Parathyroid adenoma (tissue), 2 donors: ENCODE data around the gene COPS8.

ENCODE experiments used
- H2AFZ ChIP-seq: fragments of 300-600 bp; sonication (generic); one replicate; pipeline ENCODE4 v1.7.0; 2017; ENCODE audit warnings: antibody characterized with exemption, mild to moderate bottlenecking
- H3K27ac ChIP-seq: fragments of 300-600 bp; sonication (generic); one replicate; pipeline ENCODE4 v1.7.0; 2017
- H3K27me3 ChIP-seq: fragments of 300-600 bp; sonication (generic); one replicate; pipeline ENCODE4 v1.7.0; 2017; ENCODE audit warnings: low read length; ENCODE audit not compliant: control insufficient read depth, insufficient read depth
- H3K36me3 ChIP-seq: fragments of 300-600 bp; sonication (generic); one replicate; pipeline ENCODE4 v1.7.0; 2017; ENCODE audit warnings: low read length; ENCODE audit not compliant: control insufficient read depth, insufficient read depth
- H3K4me1 ChIP-seq: fragments of 300-600 bp; sonication (generic); one replicate; pipeline ENCODE4 v1.7.0; 2017; ENCODE audit warnings: control low read depth
- H3K4me2 ChIP-seq: fragments of 300-600 bp; sonication (generic); one replicate; pipeline ENCODE4 v1.7.0; 2017; ENCODE audit warnings: low read length
- H3K4me3 ChIP-seq: fragments of 300-600 bp; sonication (generic); one replicate; pipeline ENCODE4 v1.7.0; 2017; ENCODE audit warnings: low read depth, low read length
- H3K79me2 ChIP-seq: fragments of 300-600 bp; sonication (generic); one replicate; pipeline ENCODE4 v1.7.0; 2017; ENCODE audit warnings: control low read depth
- H3K9ac ChIP-seq: fragments of 300-600 bp; sonication (generic); one replicate; pipeline ENCODE4 v1.7.0; 2017; ENCODE audit warnings: mild to moderate bottlenecking
- H3K9me3 ChIP-seq: fragments of 300-600 bp; sonication (generic); one replicate; pipeline ENCODE4 v1.7.0; 2017; ENCODE audit warnings: low read length; ENCODE audit not compliant: control insufficient read depth
- TF ChIP-seq, protein P1 (sequence below): fragments of 300-600 bp; sonication (generic); IDR thresholded peaks from one replicate; pipeline ENCODE4 v1.7.0; 2017; ENCODE audit warnings: antibody characterized with exemption, mild to moderate bottlenecking
- donor health status: primary hyperparathyroidism.

Gene COPS8

DNA sequence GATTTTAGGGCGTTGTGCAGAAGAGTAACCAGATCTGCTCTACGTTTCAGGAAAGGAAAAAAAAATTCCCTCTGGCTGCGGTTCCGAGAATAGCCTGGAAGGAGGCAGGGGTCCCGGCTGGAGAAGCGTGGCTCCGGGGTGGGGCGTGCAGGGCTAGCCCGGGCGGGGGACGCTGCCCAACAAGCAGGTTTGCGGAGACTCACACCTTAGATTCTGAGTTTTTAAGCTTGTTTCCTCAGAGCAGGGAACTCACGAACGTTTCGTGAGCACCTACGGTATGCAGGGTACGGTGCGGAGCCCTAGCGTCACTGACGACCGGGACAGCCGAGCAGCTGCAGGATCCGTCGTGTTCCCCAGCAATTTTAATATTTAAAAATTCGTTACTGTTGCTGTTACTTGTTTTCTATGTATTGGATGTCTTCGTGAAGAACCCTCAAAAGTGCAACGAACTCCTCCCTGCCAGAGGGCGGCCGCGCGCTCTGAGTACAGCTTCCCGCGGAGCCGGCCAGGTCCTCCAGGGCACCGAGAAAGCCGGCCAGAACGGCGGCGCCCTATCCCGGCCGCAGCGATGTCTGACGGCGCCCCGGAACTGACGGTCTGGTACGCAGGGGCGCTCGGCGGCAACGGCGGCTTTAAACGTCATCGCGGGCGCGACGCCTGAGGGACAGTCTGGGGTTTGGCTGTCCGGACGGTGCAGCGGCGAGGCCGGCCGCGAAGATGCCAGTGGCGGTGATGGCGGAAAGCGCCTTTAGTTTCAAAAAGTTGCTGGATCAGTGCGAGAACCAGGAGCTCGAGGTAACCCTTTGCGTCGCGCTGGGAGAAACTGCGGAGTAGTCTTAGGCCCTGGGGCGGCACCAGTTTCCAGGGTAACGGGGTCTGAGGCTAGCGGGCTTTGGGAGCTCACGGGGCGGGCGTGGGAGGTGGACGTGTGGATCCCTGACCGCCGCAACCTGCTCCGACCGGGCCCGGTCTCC lies at the start of gene COPS8:
COPS8 (plus strand) TSS at position 642 of the 974 bp plus-strand sequence; CDS start at position 718, 76 bp downstream.
- peak within 1 kb of the TSS; percentile 65 for H3K9ac ChIP-seq

DNA sequence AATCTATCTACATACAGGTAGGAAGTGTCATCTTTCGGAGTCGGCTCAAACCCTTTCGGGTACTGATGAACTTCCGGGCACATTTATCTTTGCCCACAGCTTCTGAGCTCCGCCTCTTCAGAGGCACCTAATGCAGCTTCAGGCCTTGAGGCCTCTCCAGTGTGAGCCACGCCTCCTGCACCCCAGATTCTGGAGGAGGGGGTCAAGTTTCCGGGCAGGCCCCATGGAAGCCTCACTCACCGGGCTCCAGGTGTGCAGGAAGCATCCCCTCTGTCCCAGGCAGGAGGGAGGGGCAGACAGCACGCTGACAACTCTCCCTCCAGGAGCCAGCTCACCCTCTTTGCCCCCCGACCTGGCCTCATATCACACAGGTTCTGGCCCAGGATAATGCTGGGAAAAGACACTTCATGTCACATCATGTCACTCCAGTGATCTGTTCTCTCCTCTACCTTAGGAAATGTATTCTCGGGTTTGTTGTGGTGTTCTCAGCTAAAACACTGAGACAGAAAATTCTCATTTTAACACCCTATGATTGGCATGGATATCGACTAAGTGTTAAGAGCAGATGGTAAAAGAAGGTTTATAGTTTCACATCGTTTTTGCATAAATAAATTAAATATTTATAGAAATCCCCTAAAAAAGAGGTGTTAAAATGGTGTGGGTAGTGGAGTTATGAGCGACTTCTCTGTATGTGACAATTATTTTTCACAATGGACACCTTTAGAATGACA lies 46.2 kb upstream of the COPS8 start:
- Histone ChIP-seq H3K36me3 (no peaks in the 10 kb centered on the region), H3K79me2 (no peaks in the 10 kb centered on the region), H3K4me2 (no peak overlapping the region), H3K4me3 (no peak overlapping the region), H3K9me3 (no peaks in the 10 kb centered on the region), H3K4me1 (no peaks in the 10 kb centered on the region), H3K9ac (no peak overlapping the region), H3K27me3 (no peaks in the 10 kb centered on the region), H3K27ac (no peak overlapping the region), H2AFZ (no peak overlapping the region)
- TF ChIP-seq, protein P1, sequence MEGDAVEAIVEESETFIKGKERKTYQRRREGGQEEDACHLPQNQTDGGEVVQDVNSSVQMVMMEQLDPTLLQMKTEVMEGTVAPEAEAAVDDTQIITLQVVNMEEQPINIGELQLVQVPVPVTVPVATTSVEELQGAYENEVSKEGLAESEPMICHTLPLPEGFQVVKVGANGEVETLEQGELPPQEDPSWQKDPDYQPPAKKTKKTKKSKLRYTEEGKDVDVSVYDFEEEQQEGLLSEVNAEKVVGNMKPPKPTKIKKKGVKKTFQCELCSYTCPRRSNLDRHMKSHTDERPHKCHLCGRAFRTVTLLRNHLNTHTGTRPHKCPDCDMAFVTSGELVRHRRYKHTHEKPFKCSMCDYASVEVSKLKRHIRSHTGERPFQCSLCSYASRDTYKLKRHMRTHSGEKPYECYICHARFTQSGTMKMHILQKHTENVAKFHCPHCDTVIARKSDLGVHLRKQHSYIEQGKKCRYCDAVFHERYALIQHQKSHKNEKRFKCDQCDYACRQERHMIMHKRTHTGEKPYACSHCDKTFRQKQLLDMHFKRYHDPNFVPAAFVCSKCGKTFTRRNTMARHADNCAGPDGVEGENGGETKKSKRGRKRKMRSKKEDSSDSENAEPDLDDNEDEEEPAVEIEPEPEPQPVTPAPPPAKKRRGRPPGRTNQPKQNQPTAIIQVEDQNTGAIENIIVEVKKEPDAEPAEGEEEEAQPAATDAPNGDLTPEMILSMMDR, result no peak

More for the DNA sequence above, at the start of gene COPS8:
- H3K27me3 ChIP-seq, result no peaks in the 10 kb centered on the region
- H3K4me1 ChIP-seq, result no peaks in the 10 kb centered on the region
- peak within 1 kb of the TSS; percentile 98 for H2AFZ ChIP-seq
- H3K9me3 ChIP-seq, result no peaks in the 10 kb centered on the region
- TF ChIP-seq, protein P1, result peak; percentile 14
- H3K27ac ChIP-seq, result peak within 1 kb of the TSS; percentile 75
- H3K79me2 ChIP-seq, result peaks cover 5% of the 10 kb centered on the region
- H3K4me3 ChIP-seq, result peak within 1 kb of the TSS; percentile 77
- peak within 1 kb of the TSS; percentile 92 for H3K4me2 ChIP-seq
- no peaks in the 10 kb centered on the region for H3K36me3 ChIP-seq

DNA sequence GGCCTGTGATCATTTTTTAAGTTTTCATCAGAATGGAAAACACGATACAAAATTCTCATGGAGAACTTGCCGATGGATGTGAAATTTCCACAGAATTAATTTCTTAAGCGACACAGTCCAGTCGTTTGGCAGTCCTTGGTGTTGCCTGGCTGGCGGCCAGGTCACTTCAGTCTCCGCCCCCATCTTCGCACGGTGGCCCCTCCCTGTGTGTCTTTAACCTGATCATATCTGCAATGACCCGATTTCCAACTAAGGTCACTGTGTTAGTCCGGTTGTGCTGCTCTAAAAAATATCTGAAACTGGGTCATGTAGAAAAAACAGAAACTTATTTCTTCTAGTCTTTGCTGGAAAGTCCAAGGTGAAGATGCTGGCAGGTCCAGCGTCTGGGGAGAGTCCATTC lies 44.5 kb upstream of the COPS8 start:
- H3K36me3 ChIP-seq, result no peaks in the 10 kb centered on the region

DNA sequence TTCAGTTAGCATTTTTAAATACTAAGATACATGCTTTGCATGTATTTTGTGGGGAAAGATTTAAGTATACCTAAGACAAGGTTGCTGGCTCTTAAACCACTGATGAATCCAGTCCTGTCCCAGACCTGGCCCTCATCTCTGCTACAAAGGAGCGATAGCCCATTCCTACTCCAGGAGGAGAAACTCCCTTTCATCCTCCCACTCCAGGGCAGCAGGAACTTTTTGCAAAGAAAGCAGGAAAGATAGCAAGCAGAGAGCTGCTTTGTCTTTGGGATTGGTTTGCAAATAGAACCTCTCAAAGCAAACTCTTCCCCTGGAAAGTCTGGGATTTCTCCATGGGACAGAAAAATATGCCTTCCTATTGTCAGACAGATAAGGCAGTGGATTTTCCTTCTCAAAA lies 43.6 kb upstream of the COPS8 start:
- Histone ChIP-seq H3K79me2 (no peaks in the 10 kb centered on the region), H3K4me3 (no peak overlapping the region)

More for the DNA sequence above, 44.5 kb upstream of the COPS8 start:
- Histone ChIP-seq H3K27me3 (no peaks in the 10 kb centered on the region), H3K9me3 (no peaks in the 10 kb centered on the region), H3K27ac (no peak overlapping the region), H3K4me3 (no peak overlapping the region), H3K79me2 (no peaks in the 10 kb centered on the region), H2AFZ (no peak overlapping the region), H3K4me2 (no peak overlapping the region), H3K4me1 (no peaks in the 10 kb centered on the region), H3K9ac (no peak overlapping the region)
- TF ChIP-seq, protein P1, result no peak

More for the DNA sequence above, 43.6 kb upstream of the COPS8 start:
- no peaks in the 10 kb centered on the region for H3K4me1 ChIP-seq
- H3K9me3 ChIP-seq, result no peaks in the 10 kb centered on the region
- no peak overlapping the region for H2AFZ ChIP-seq
- H3K4me2 ChIP-seq, result no peak overlapping the region
- TF ChIP-seq, protein P1, result no peak
- no peak overlapping the region for H3K9ac ChIP-seq
- no peaks in the 10 kb centered on the region for H3K27me3 ChIP-seq
- H3K36me3 ChIP-seq, result no peaks in the 10 kb centered on the region
- no peak overlapping the region for H3K27ac ChIP-seq
